Posterior cingulate gyrus (tissue), 11 donors: ENCODE data around the gene PTGS1.

ENCODE experiments used
- DNase-seq, 10 donors: peaks; one replicate each; pipeline versions ENCODE4 v3.0.0 to v3.0.0-alpha.2; 2020 to 2021; ENCODE audit warnings: mixed read lengths in 3 of 10
- intact Hi-C: fragments of 100-400 bp; cut with DNase I; formaldehyde crosslinking; loops from one replicate; pipeline ENCODE4 v1.15.1; 2023

Gene PTGS1

DNA sequence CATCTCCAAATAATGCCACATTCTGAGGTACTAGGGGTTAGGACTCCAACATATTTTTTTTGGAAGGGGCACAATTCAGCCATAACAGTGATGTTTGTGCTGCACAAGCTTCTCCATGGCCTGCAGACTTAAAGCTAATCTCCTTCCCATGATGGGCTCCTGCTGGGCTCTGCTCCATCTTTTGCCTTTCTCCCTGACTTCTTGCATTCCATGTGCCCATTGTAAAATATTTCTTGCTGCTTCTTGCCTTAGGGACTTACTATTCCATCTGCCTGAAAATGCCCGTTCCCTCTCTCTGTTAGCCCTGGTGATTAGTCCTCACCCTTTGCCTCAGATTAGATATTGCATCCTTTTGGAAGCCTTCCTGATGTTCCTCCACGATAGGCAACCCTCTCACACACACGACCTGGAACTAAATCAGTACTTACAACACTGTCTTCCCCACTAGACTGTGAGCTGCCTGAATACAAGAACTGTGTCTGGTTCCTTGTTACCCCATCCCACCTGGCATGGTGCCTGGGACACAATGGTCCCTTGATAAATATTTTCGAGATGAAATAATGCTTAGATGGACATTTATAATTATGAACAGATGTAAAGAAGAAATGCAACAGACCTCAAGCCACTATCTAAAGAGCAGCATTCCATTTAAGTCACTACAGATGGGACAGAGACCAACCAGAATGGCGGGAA lies 73.4 kb downstream of the PTGS1 start:
- intact Hi-C loops, result no loop called here
- no peak for DNase-seq
